ENCODE results near the gene SBSN.
A peak's percentile ranks its signal among the peaks of the same experiment; 100 is the strongest.

SBSN gene

DNA sequence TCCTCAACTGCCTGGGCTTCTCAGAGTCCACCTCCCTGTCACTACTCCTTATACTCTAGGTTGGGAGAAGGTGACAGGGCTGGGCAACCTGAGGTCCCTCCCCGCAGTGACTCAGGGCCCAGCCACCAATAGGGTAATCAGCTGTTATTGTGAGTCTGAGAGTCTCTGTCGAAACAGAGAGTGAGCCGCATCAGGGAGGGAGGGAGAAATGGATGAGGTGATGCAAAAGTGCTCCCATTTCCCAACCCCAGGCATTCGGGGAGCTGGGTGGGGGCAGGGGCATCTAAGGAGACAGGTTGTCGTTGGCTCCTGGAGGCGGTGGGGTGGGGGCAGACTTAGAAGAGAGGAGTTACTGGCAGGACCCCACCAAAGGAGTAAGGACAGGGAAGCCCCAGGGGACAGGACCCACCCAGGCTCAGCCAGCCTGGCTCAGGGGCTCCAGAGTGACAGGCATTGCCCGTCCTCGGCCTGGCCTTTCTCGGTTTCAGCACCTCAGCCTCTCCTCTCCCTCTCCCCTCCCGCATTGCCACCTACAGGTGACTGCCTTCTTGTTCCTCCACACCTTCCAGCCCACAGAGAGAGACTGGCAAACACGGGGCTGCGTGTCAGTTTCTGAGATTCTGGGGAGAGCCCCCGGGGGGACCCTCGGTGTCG, 14.4 kb downstream of the SBSN start, which contains the start of gene DMKN:
TSS of gene DMKN (minus strand) at position 22 of the 654 bp plus-strand sequence. CDS start 174 bp downstream, outside the sequence.
- H3K27ac ChIP-seq (ENCODE audit: low read depth, low read length): no peak within 1 kb of the TSS
- H3K36me3 ChIP-seq (ENCODE audit: control insufficient read depth, insufficient read depth, low read length): no peaks in the 10 kb centered on the region
- H3K4me3 ChIP-seq (ENCODE audit: low read depth, low read length): peak within 1 kb of the TSS; percentile 42
- H3K9ac ChIP-seq (ENCODE audit: low read depth, low read length): no peak within 1 kb of the TSS
- peaks cover 6% of the 10 kb centered on the region; the same call in 1 of the 2 replicates for H3K27me3 ChIP-seq (ENCODE audit: control insufficient read depth, insufficient read depth, low read length)
- no peaks in the 10 kb centered on the region for H3K9me3 ChIP-seq (ENCODE audit: control insufficient read depth, insufficient read depth, low read length)
- H3K4me1 ChIP-seq (ENCODE audit: control insufficient read depth, insufficient read depth, low read length): peaks cover 19% of the 10 kb centered on the region

DNA sequence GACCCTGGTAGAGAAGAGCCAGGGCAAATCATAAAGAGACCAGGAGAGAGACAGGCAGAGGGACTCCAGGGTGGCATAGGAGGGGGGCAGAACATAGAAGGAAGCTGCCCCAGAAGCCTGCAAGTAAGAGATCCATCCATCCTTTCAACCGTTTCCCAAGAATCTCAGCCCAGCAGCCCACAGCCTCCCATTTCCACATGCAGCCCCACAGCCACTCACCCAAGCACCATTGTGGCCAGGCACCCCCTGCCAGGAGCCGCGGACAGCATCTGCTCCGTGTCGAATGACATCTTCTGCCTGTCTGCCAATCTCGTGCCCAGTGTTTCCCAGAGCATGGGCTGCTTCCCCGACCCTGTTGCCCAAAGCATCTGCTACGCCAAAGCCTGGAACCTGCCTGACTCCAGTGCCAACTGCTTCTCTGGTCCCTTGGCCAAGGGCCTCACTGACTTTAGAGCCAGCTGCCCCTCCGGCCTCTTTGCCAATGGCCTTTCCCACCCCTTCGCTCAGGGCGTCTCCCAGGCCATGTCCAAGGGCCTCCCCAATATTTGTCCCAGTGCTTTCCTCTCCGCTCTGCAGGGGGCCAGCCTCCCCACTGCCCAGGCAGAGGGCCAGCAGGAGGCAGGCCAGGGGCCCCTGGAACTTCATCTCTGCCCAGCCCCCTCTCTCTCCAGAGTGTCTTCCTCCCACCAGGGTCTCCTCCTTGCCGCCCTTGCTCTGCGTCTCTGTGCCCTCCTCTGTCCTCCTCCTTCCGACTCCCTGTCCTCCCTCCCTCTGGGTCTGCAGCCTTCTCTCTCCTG, 15.1 kb downstream of the SBSN start:
- Histone ChIP-seq H3K27ac (ENCODE audit: low read depth, low read length) (no peak overlapping the region), H3K4me3 (ENCODE audit: low read depth, low read length) (no peak overlapping the region), H3K9ac (ENCODE audit: low read depth, low read length) (no peak overlapping the region), H3K36me3 (ENCODE audit: control insufficient read depth, insufficient read depth, low read length) (peaks cover 6% of the 10 kb centered on the region), H3K4me1 (ENCODE audit: control insufficient read depth, insufficient read depth, low read length) (peaks cover 21% of the 10 kb centered on the region), H3K27me3 (ENCODE audit: control insufficient read depth, insufficient read depth, low read length) (peaks cover 6% of the 10 kb centered on the region; the same call in 1 of the 2 replicates), H3K9me3 (ENCODE audit: control insufficient read depth, insufficient read depth, low read length) (no peaks in the 10 kb centered on the region)

DNA sequence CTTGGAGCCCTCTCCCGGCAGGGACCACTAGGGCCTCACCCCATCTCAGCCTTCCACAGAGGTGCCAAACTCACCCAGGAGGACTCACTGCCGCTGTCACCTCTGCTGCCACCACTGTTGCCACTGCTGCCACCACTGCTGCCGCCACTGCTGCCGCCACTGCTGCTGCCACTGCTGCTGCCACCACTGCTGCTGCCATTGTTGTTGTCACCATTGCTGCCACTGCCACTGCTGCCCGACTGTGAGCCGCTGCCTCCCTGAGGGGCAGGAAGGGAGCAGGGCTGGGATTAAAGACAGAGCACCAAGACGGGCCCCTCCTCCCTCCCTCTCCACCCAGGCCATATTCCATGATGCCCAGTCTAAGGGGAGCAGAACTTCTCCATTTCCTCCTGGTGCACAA, 16.8 kb downstream of the SBSN start:
- Histone ChIP-seq H3K27ac (ENCODE audit: low read depth, low read length) (no peak overlapping the region), H3K36me3 (ENCODE audit: control insufficient read depth, insufficient read depth, low read length) (peaks cover 23% of the 10 kb centered on the region), H3K4me3 (ENCODE audit: low read depth, low read length) (no peak overlapping the region), H3K4me1 (ENCODE audit: control insufficient read depth, insufficient read depth, low read length) (peaks cover 23% of the 10 kb centered on the region), H3K9me3 (ENCODE audit: control insufficient read depth, insufficient read depth, low read length) (no peaks in the 10 kb centered on the region), H3K27me3 (ENCODE audit: control insufficient read depth, insufficient read depth, low read length) (peaks cover 6% of the 10 kb centered on the region; the same call in 1 of the 2 replicates), H3K9ac (ENCODE audit: low read depth, low read length) (no peak overlapping the region)

DNA sequence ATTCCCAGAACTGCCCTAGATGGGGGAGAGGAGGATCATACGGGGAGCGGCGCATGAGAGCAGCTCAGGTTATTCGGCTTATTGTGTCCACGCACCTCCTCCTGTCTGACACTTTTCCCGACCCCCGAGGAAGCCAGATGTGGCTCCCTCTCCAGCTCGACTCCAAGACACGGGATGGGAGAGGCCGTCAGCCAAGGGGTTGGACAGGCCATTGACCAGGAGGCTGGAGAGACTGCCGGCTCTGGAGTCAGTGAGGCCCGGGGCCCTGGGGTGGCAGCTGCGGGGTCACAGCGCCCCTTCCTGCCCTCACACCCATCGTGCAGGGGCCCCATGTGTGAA, 17.5 kb downstream of the SBSN start:
- H3K27ac ChIP-seq (ENCODE audit: low read depth, low read length): no peak overlapping the region
- H3K36me3 ChIP-seq (ENCODE audit: control insufficient read depth, insufficient read depth, low read length): peaks cover 30% of the 10 kb centered on the region
- peak overlapping the region; percentile 79; the same call in 1 of the 2 replicates for H3K4me3 ChIP-seq (ENCODE audit: low read depth, low read length)
- H3K9ac ChIP-seq (ENCODE audit: low read depth, low read length): no peak overlapping the region
- peaks cover 23% of the 10 kb centered on the region for H3K4me1 ChIP-seq (ENCODE audit: control insufficient read depth, insufficient read depth, low read length)
- peaks cover 6% of the 10 kb centered on the region; the same call in 1 of the 2 replicates for H3K27me3 ChIP-seq (ENCODE audit: control insufficient read depth, insufficient read depth, low read length)
- H3K9me3 ChIP-seq (ENCODE audit: control insufficient read depth, insufficient read depth, low read length): no peaks in the 10 kb centered on the region

DNA sequence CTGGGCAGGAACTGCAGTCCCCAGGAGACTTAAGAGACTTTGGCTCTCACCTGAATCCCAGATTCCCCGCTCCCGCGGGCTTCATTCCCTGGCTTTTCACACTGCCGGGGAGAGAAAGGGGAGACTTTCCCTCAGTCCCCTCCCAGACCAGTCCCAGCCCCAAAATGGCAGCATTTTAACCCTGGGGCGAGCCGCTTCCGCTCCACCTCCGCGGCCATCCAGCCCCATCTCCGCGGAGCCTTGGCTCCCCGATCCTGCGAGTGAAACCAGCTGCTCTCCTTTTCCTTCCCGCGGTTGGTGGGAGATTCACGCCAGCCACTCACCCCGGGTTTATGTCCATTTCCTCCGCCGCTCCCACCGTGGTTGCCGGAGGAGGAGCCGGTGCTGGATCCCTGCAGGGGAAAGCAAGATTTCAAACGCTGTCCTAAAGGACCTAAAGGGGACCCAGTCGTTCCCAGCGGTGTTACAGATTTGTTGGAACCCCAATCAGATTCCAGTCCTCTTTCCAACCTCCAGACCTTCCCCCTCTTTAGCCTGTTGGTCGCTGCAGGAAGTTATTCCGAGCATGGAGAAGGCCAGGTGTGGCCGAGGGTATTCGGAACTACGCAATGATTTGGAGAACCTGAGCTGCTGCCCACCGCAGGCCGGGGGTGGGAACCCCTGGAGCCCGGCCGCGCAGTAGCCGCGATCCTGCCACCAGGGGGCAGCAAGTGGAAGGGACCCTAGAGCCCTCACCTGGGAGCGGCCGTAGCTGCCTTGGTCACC, 18.1 kb downstream of the SBSN start:
- H3K9me3 ChIP-seq (ENCODE audit: control insufficient read depth, insufficient read depth, low read length): no peaks in the 10 kb centered on the region
- H3K36me3 ChIP-seq (ENCODE audit: control insufficient read depth, insufficient read depth, low read length): peaks cover 36% of the 10 kb centered on the region
- peak overlapping the region; percentile 79 for H3K4me3 ChIP-seq (ENCODE audit: low read depth, low read length)
- H3K9ac ChIP-seq (ENCODE audit: low read depth, low read length): peak overlapping the region; percentile 89
- H3K27ac ChIP-seq (ENCODE audit: low read depth, low read length): peak overlapping the region; percentile 96
- H3K27me3 ChIP-seq (ENCODE audit: control insufficient read depth, insufficient read depth, low read length): peaks cover 6% of the 10 kb centered on the region; the same call in 1 of the 2 replicates
- H3K4me1 ChIP-seq (ENCODE audit: control insufficient read depth, insufficient read depth, low read length): peaks cover 23% of the 10 kb centered on the region

DNA sequence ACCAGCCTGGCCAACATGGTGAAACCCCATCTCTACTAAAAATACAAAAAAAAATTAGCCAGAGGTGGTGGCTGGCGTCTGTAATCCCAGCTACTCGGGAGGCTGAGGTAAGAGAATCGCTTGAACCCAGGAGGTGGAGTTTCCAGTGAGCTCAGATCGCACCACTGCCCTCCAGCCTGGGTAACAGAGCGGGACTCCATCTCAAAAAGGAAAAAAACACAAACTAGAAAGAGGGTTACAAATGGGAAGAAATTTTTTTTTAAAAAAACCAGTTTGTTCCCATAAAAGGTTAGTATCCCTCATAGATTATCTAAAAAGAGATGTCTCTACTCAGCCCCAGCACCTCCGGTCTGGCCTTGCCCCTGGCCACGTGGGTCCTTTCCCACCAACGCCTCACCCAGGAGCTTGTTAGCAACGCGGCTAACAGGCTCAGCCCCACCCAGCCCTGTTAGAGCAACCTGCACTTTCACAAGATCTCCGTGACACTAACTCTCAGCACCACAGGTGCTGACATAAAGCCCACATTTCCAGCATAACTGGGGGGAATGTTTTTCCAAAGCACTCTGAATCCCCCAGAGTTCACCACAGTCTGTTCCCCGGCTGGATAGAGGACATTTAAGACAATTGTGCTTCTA, 19.0 kb downstream of the SBSN start:
- Histone ChIP-seq H3K9me3 (ENCODE audit: control insufficient read depth, insufficient read depth, low read length) (no peaks in the 10 kb centered on the region), H3K9ac (ENCODE audit: low read depth, low read length) (peak overlapping the region; percentile 89), H3K36me3 (ENCODE audit: control insufficient read depth, insufficient read depth, low read length) (peaks cover 45% of the 10 kb centered on the region), H3K4me3 (ENCODE audit: low read depth, low read length) (peak overlapping the region; percentile 79), H3K4me1 (ENCODE audit: control insufficient read depth, insufficient read depth, low read length) (peaks cover 17% of the 10 kb centered on the region), H3K27me3 (ENCODE audit: control insufficient read depth, insufficient read depth, low read length) (peaks cover 6% of the 10 kb centered on the region; the same call in 1 of the 2 replicates), H3K27ac (ENCODE audit: low read depth, low read length) (peak overlapping the region; percentile 96)

DNA sequence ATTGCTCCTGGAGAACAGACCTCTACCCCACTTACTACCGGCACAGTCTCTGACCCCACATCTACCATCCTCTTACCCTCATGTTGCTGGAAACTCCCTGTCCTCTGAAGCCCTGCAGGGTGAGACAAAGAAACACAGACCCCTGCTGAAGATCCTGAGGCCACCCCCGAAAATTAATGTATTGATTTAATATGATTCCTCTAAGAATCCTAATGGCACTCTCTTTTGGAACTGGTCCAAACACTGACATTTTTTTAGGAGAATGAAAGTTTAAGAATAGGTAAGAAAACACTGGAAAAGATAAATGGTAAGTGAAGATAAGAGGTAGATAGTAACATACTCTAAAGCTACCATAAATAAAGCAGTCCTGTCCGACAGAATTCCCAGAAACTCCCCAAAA, 20.0 kb downstream of the SBSN start:
- Histone ChIP-seq H3K9me3 (ENCODE audit: control insufficient read depth, insufficient read depth, low read length) (no peaks in the 10 kb centered on the region), H3K36me3 (ENCODE audit: control insufficient read depth, insufficient read depth, low read length) (peaks cover 53% of the 10 kb centered on the region), H3K9ac (ENCODE audit: low read depth, low read length) (no peak overlapping the region), H3K27ac (ENCODE audit: low read depth, low read length) (no peak overlapping the region), H3K4me1 (ENCODE audit: control insufficient read depth, insufficient read depth, low read length) (0 out of 2 replicates have a peak, but pooled peaks cover 8% of the 10 kb centered on the region), H3K4me3 (ENCODE audit: low read depth, low read length) (peak overlapping the region; percentile 79), H3K27me3 (ENCODE audit: control insufficient read depth, insufficient read depth, low read length) (peaks cover 6% of the 10 kb centered on the region; the same call in 1 of the 2 replicates)

DNA sequence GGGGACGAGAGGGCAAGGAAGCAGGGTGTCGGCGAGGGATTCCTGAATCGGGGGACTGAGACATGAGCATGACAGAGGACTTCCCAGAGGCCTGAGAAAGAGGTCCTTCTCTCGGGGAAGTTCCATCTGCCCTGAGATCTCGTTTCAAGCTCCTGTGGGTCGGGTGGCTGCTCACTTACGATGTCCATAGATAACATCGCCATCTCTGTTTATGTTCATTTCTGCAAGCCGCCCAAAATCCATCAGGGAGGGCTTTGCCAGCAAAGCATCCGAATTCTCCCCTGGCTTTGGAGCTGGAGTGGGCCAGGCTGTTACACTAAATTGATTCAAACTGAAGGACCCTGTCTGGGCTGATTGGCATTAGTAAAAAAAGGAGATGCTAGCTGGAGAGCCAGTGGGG, 20.6 kb downstream of the SBSN start:
- Histone ChIP-seq H3K4me3 (ENCODE audit: low read depth, low read length) (no peak overlapping the region), H3K4me1 (ENCODE audit: control insufficient read depth, insufficient read depth, low read length) (0 out of 2 replicates have a peak, but pooled peaks cover 8% of the 10 kb centered on the region), H3K9ac (ENCODE audit: low read depth, low read length) (no peak overlapping the region), H3K36me3 (ENCODE audit: control insufficient read depth, insufficient read depth, low read length) (peaks cover 59% of the 10 kb centered on the region), H3K27ac (ENCODE audit: low read depth, low read length) (no peak overlapping the region), H3K27me3 (ENCODE audit: control insufficient read depth, insufficient read depth, low read length) (peaks cover 6% of the 10 kb centered on the region; the same call in 1 of the 2 replicates), H3K9me3 (ENCODE audit: control insufficient read depth, insufficient read depth, low read length) (no peaks in the 10 kb centered on the region)

DNA sequence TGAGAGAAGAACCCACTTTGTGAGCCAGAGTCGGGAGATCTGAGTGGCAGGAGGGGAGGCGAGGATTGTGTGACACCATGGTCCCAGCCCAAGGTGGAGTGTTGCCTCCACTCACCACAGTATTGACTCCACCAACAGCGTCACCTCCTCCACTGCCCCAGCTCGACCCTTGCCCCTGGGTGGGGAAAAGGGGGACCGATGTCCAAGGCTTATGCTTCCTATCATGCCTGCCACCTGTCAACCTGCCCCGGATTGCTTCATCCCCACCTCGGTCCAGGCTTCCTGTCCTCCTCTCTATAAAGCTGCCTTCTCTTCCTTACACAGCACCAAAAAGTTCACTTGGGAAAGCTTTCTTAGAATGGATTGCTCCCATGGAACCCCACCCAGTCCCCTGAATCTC, 22.1 kb downstream of the SBSN start:
- no peaks in the 10 kb centered on the region for H3K9me3 ChIP-seq (ENCODE audit: control insufficient read depth, insufficient read depth, low read length)
- H3K4me1 ChIP-seq (ENCODE audit: control insufficient read depth, insufficient read depth, low read length): 0 out of 2 replicates have a peak, but pooled peaks cover 8% of the 10 kb centered on the region
- H3K27me3 ChIP-seq (ENCODE audit: control insufficient read depth, insufficient read depth, low read length): peaks cover 5% of the 10 kb centered on the region; the same call in 1 of the 2 replicates
- no peak overlapping the region for H3K27ac ChIP-seq (ENCODE audit: low read depth, low read length)
- H3K9ac ChIP-seq (ENCODE audit: low read depth, low read length): no peak overlapping the region
- H3K4me3 ChIP-seq (ENCODE audit: low read depth, low read length): no peak overlapping the region
- peaks cover 72% of the 10 kb centered on the region for H3K36me3 ChIP-seq (ENCODE audit: control insufficient read depth, insufficient read depth, low read length)

DNA sequence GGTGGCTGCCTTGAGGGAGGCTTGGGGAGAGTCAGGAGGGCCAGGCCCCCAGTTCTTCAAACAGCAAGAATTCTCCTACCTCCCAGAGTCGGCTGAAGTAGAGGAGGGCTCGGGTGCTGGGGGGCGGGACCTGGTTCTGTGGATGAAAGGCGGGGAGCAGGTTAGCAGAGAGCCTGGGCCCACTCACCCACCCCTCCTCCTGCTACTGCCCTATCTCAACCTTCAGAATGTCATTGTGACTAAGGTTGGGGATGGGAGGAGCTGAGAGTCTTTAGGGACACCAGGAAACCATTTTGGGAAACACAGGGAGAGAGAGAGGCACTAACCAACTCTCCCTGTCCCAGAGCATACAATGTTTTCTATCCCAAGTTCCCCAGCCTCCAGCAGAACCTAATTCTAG, 25.4 kb downstream of the SBSN start:
- Histone ChIP-seq H3K27ac (ENCODE audit: low read depth, low read length) (no peak overlapping the region), H3K9me3 (ENCODE audit: control insufficient read depth, insufficient read depth, low read length) (no peaks in the 10 kb centered on the region), H3K36me3 (ENCODE audit: control insufficient read depth, insufficient read depth, low read length) (peaks cover 95% of the 10 kb centered on the region), H3K4me3 (ENCODE audit: low read depth, low read length) (no peak overlapping the region), H3K4me1 (ENCODE audit: control insufficient read depth, insufficient read depth, low read length) (no peaks in the 10 kb centered on the region), H3K27me3 (ENCODE audit: control insufficient read depth, insufficient read depth, low read length) (no peaks in the 10 kb centered on the region), H3K9ac (ENCODE audit: low read depth, low read length) (no peak overlapping the region)
